ENCODE data around the gene NHSL2.
"Not testable (repeated sequence)": the region's sequence is repeated elsewhere in the genome, so short reads cannot be mapped to it uniquely, and the experiment has no call there.

The NHSL2 gene

GRCh38 chrX:72038868-72039267, 128.2 kb downstream of the NHSL2 start:
- in situ Hi-C loops (cut with MboI; ENCODE audit: low sequenced_read_pairs), result no loop called here

DNA sequence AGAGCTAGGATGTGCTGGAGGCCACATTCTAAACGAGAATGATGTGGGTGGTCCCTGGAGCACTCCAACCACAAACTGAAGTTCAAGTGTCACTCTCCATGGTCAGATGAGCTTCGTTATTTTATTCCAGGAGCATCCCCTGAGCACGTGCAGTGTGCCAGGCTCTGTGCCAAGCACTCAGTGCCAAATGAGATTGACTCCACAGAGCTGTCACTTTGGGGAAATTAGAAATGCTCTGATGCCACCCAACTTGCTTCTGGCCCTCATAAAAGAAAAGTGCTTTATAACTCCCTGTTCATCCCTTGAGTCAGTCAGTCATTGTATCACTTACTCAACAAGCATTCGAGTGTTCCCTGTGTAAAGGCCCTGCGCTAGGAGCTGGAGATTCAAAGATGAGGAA, 129.9 kb downstream of the NHSL2 start:
- in situ Hi-C loops (cut with MboI; ENCODE audit: low sequenced_read_pairs), result no loop called here

- in situ Hi-C loops (cut with MboI; ENCODE audit: low sequenced_read_pairs), result no loop called here
These were observed 130.5 kb downstream of the NHSL2 start for GRCh38 chrX:72041176-72041575.

DNA sequence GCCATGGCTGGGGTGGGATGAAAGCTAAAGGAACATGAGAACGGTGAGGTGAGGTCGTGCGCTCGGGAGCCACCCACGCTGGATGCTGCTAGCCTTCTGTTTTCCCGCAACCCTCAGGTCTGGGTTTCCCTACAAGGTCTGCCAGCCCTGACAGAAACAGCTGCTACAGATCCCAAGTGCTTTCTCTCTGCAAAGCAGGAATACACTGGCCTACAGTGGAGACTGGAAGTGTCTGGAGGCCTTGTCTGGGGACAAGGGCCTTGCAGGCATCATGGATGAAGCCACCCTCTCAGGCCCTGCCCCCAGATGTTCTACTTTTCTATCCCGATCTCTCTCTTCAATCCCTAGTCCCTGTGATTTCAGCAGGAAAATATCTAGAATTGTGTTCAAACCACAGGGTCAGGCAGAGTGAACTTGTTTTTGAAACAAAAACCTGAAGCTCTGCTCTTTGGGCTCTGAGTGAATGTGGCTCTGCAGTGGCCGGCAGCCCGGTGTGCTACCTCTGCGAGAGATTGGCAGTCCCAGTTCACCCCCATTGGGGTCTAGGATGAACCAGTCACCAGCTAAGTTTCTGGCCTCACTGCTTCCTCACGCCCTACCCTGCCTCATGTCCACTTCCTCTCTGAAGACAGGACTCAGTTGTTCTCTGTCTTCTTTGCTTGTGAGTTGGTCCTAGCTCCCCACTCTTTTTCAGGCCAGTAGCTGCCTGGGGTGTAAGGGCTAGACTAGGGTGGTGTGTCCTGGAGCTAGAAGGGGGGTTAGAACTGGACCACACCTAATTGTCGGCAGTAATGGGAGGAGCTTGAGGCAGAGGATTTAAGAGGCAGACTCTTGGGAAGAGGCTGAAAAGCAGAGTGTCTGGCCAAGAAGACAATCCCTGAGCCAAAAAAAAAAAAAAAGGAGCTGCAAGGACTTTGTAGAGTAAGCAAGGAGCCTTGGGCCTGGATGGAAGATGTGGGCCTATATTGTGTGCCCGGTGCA, 131.5 kb downstream of the NHSL2 start:
- in situ Hi-C loops (cut with MboI; ENCODE audit: low sequenced_read_pairs), result no loop called here

DNA sequence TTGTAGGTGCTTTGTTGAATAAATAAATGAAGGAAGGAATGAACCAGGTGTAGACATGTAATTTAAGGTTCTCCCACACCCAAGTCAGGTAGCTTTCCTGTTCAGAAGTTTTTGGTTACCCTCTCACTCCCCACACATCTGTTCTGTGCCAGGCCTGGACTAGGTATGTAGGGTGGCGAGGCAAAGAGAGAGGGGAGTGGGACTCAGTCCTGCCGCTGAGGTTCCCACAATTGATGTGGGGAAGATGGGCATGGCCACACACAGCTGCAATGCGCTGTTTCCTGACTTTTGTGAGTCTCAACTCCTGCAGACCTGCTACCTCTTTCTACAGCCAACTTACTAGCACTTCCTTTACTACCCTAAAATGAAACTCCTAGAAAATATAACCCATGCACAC, 132.2 kb downstream of the NHSL2 start:
- in situ Hi-C loops (cut with MboI; ENCODE audit: low sequenced_read_pairs), result no loop called here

GRCh38 chrX:72043636-72044035, 133.0 kb downstream of the NHSL2 start:
- in situ Hi-C loops (cut with MboI; ENCODE audit: low sequenced_read_pairs), result no loop called here

DNA sequence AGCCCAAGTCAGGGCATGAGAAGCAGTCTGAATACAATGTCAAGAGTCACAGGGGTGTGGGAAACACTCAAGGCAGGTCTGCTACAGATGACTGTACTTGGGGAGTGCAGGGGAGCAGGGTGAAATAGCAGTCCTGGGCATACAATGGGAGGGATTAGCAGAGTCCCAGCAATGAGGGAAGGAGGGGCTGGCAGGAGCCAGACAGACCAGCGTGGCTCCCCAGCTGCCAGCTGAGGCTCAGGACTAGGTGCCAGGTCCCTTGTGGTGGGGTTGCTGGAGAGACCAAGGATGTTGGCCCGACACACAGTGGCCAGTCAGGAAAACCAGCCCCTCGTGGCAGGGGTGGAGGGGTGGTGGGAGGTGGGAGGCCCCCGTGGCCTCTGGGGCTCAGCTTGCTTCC, 134.5 kb downstream of the NHSL2 start:
- in situ Hi-C loops (cut with MboI; ENCODE audit: low sequenced_read_pairs), result no loop called here

- in situ Hi-C loops (cut with MboI; ENCODE audit: low sequenced_read_pairs), result no loop called here
These were observed 135.1 kb downstream of the NHSL2 start for GRCh38 chrX:72045552-72046277.

DNA sequence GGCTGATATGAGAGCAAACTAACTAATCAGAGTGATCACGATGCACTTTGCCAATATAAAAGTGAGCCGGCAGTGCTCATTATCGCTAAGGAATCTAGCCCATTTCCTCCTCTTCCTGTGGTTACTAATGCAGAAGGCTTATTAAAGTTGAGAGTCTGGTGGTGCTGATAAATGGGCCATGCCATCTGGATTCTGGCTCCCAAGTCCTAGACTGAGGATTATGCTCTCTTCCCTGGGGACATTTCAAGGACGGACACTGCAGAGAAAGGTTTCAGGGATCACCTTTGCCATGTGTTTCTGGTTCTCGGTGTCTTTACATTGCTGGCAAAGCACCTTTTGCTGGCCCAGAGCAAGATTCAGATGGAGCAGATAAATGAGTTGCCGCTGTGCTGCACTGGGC, 135.8 kb downstream of the NHSL2 start:
- in situ Hi-C loops (cut with MboI; ENCODE audit: low sequenced_read_pairs), result no loop called here

GRCh38 chrX:72048510-72049455, 138.1 kb downstream of the NHSL2 start:
- in situ Hi-C loops (cut with MboI; ENCODE audit: low sequenced_read_pairs), result no loop called here

- in situ Hi-C loops (cut with MboI; ENCODE audit: low sequenced_read_pairs), result no loop called here
These were observed 139.4 kb downstream of the NHSL2 start for GRCh38 chrX:72050011-72050410.

- in situ Hi-C loops (cut with MboI; ENCODE audit: low sequenced_read_pairs), result no loop called here
These were observed 140.9 kb downstream of the NHSL2 start for GRCh38 chrX:72051589-72051988.

GRCh38 chrX:72052415-72053090, 141.9 kb downstream of the NHSL2 start:
- in situ Hi-C loops (cut with MboI; ENCODE audit: low sequenced_read_pairs), result no loop called here

DNA sequence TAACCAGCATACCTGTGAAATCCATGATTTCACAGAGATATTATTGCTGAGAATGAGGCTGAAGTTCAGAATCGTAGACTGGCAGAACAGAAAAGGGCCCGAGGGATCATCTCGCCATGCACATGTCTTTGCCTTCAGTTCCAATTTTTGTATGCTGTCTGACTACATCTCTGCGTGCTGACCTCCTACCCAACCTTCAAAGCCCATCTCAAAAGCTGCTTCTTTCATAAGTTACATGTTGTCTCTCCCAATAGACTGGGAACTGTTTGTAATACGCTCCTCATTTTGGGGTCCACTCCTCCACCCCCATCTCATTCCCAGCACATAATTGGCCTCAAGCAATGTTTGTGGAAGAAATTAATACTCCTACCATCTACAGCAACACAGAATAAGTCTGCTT, 142.9 kb downstream of the NHSL2 start:
- in situ Hi-C loops (cut with MboI; ENCODE audit: low sequenced_read_pairs), result no loop called here

- in situ Hi-C loops (cut with MboI; ENCODE audit: low sequenced_read_pairs), result no loop called here
These were observed 144.3 kb downstream of the NHSL2 start for GRCh38 chrX:72054779-72055489.

GRCh38 chrX:72057331-72057730, 146.7 kb downstream of the NHSL2 start:
- in situ Hi-C loops (cut with MboI; ENCODE audit: low sequenced_read_pairs), result no loop called here

DNA sequence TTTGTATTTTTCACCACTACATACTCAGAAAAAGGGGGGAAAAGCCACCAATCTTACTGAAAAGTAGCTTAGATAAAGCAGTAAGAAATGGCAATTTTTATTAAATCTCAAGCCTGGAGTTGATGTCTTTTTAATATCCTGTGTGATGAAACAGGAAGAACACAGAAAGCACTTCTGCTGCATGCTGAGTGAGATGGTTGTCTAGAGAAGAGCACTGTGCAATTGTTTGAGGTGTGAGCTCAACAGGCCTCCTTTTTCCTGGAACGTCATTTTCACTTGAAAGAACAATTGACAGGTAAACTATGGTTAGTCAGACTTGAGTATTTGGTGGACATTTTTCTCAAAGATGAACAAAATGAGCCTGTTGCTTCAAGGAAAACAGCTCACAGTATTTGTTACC, 147.2 kb downstream of the NHSL2 start:
- in situ Hi-C loops (cut with MboI; ENCODE audit: low sequenced_read_pairs), result no loop called here

DNA sequence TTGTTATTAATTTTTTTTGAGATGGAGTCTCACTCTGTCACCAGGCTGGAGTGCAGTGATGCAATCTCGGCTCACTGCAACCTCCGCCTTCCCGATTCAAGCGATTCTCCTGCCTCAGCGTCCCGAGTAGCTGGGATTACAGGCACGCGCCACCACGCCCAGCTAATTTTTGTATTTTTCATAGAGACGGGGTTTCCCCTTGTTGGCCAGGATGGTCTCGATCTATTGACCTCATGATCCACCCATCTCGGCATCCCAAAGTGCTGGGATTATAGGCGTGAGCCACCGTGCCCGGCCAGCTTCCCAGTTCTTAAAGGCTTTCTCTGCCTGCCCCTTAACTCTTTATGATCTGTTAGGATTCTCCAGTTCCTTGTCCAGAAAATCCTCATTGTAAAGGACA, 147.7 kb downstream of the NHSL2 start:
- in situ Hi-C loops (cut with MboI; ENCODE audit: low sequenced_read_pairs), result not testable (repeated sequence)

DNA sequence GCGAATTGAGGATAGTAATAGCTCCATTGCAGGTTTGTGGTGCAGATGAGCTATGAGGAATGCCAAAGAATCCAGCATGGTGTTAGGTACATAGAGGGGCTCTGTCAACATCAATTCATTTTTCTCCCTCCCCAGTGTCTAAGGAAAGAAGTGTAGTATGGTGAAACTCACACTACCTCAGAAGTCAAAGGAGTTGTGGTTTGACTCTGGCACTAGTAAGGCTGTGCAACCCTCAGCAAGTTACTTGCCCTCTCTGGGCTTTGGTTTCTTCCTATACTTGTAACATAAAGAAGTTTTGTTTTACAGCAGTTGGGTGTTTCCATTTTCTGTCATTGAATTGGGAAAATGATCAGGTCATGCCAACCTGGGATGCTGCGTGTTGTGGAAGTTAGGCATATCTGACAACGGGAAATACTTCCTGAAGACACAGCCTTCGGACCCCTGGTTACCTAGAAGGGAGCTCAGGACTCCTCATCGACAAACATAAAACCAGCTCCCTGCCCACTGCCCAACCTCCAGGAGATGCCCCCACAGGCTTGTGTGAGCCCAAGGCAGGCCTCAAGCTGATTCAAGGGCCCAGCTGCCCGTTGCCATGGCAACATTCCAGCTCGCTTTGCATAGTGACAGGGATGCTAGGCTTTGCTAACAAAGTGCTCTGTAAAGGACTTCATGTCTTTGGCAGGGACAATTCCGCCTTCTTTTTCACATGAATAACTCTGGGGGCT, 149.7 kb downstream of the NHSL2 start:
- in situ Hi-C loops (cut with MboI; ENCODE audit: low sequenced_read_pairs), result no loop called here
